Thyroid gland (tissue), 4 donors: ENCODE measurements around the gene VAT1L.

Experiments
- POLR2A ChIP-seq, 2 donors: fragments of 450-650 bp; IDR thresholded peaks; one replicate each; pipeline ENCODE4 v1.6.1; 2017; ENCODE audit warnings: antibody characterized with exemption in 2 of 2, mild to moderate bottlenecking in 2 of 2, moderate library complexity in 1 of 2
- TF ChIP-seq, protein P1 (sequence below), 6 experiments: fragments of 200-600 bp in 3 of 6; fragments of 450-650 bp in 3 of 6; sonication (generic) in 3 of 6; IDR thresholded peaks; one replicate each; pipeline ENCODE4 v1.5.1; 2016 to 2019; ENCODE audit warnings: antibody characterized with exemption in 6 of 6, mild to moderate bottlenecking in 2 of 6, inconsistent platforms in 1 of 6, moderate library complexity in 1 of 6

DNA sequence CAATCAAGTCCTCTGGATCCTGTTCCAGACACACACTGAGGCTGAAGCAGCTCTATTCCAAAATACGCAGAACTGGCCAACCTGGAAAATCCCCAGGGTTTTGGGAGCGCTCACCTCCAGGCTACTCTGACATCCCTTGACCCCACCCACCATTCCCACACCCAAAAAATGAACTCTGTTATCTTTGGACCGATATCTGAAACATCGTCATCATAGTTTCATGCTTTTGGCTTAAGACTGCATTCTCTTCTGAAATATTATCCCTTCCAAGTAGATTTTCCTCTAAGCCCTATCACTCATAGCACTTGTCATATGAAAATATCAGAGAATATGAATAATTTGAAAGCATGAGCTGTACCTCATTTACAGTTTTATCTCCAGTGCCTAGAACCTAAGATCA, 34.7 kb downstream of the VAT1L start:
- TF ChIP-seq, protein P1, sequence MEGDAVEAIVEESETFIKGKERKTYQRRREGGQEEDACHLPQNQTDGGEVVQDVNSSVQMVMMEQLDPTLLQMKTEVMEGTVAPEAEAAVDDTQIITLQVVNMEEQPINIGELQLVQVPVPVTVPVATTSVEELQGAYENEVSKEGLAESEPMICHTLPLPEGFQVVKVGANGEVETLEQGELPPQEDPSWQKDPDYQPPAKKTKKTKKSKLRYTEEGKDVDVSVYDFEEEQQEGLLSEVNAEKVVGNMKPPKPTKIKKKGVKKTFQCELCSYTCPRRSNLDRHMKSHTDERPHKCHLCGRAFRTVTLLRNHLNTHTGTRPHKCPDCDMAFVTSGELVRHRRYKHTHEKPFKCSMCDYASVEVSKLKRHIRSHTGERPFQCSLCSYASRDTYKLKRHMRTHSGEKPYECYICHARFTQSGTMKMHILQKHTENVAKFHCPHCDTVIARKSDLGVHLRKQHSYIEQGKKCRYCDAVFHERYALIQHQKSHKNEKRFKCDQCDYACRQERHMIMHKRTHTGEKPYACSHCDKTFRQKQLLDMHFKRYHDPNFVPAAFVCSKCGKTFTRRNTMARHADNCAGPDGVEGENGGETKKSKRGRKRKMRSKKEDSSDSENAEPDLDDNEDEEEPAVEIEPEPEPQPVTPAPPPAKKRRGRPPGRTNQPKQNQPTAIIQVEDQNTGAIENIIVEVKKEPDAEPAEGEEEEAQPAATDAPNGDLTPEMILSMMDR (IDR thresholded peaks at IDR 0.05) = no peak
- no peak for TF ChIP-seq POLR2A (IDR thresholded peaks at IDR 0.05)
